AG10803 (cell line): ENCODE results near the gene SNX22.

Experiments used
- DNase-seq: peaks from one replicate; pipeline ENCODE4 v3.0.0; 2010; ENCODE audit warnings: low read depth
- H3K4me3 ChIP-seq: 2 replicates; pipeline ENCODE4 v1.5.1; 2011; ENCODE audit warnings: mild to moderate bottlenecking, low read length, control low read depth
- CTCF ChIP-seq: conservative IDR thresholded peaks from 2 replicates; pipeline ENCODE4 v1.5.1; 2011; ENCODE audit warnings: mild to moderate bottlenecking, low read length, control low read depth, inconsistent platforms

SNX22 gene

DNA sequence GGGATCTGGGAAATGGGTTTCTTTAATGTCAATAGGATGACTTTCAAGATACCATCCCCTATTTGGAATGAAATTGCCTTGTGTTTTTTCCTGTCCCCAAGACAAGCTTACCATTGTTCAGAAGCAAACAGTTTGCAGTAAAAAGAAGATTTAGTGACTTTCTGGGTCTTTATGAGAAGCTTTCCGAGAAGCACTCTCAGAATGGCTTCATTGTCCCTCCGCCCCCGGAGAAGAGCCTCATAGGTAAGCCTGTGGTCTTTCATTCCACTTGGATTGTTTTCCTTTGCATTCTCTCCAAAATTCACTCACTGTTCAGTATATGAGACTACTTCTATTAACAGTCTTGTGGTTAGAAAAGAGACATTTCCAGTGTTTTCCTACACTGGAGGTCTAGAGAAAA is 25.6 kb upstream of the SNX22 start:
- no peak for DNase-seq
- no peak overlapping the region for H3K4me3 ChIP-seq
- no peak for TF ChIP-seq CTCF

DNA sequence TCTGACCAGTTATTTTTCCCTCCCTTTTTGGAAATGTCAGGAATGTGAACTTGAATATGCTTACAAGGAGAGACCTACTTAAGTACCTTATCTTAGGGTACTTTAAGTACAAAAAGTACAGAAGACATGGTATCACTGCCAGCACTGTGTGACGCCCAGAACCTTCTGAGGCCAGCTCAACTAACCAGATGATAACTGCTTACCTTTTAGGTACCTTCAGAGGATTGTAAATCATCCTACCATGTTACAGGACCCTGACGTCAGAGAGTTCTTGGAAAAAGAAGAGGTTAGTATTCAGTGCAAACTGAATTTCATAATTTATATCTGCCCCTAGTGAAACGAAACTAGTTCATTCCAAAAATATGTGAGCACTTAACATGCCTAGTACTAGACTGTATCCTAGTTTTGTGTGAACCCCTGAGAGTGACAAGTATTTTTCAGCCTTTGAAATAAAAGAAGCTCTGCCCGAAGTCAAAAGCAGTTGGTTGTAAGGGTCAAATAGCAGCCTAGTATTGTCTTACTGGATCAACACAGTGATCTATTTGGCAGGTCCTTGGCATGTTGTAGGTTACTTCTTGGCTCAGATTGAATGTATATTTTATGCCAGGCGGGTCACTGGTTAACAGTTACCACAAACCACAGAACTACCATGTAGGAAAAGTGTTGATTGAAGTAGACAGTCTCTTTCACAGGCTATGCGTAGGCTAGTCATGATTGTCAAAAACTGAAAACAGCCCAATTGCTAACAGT is 23.8 kb upstream of the SNX22 start:
- no peak overlapping the region for H3K4me3 ChIP-seq
- no peak for TF ChIP-seq CTCF
- DNase-seq: no peak

- H3K4me3 ChIP-seq: no peak overlapping the region
- no peak for DNase-seq
- TF ChIP-seq CTCF: no peak
Measured at GRCh38 chr15:64130159-64130558, 21.4 kb upstream of the SNX22 start.

GRCh38 chr15:64131547-64131946 is 20.0 kb upstream of the SNX22 start:
- H3K4me3 ChIP-seq: no peak overlapping the region
- no peak for DNase-seq
- TF ChIP-seq CTCF: no peak

- DNase-seq: no peak
- no peak for TF ChIP-seq CTCF
- H3K4me3 ChIP-seq: no peak overlapping the region
Measured at GRCh38 chr15:64132217-64132616, 19.3 kb upstream of the SNX22 start.

DNA sequence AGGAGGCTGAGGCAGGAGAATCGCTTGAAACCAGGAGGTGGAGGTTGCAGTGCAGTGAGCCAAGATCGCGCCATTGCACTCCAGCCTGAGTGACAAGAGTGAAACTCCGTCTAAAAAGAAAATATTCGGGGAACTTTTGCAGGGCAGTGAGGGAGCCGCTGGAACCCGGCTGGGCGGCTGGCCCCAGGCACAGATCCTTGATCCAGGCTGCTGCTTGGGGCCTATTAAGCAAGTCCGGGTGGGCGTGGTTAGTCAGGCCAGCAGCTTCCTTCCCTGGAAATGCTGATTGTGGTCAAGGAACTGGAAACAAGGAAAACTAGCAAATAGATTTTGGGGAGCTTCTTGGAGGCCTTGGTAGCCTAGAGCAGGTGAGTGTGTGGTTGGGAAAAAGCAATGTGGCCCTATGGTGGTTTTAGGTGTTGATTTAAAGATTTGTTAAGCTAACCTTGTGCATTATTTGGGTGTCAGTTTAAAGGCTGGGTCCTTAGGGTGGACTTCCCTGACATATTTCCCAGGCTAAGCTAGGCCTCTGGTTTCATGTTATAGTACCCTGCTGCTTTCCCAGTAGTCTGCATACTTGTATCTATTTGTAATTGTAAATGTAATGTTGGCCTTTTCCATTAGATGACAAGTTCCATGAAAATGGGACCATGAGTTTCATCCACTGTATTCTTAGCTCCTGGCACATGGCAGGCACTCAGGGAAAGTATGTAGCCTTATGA is 17.7 kb upstream of the SNX22 start:
- no peak for TF ChIP-seq CTCF
- DNase-seq: no peak
- H3K4me3 ChIP-seq: no peak overlapping the region

DNA sequence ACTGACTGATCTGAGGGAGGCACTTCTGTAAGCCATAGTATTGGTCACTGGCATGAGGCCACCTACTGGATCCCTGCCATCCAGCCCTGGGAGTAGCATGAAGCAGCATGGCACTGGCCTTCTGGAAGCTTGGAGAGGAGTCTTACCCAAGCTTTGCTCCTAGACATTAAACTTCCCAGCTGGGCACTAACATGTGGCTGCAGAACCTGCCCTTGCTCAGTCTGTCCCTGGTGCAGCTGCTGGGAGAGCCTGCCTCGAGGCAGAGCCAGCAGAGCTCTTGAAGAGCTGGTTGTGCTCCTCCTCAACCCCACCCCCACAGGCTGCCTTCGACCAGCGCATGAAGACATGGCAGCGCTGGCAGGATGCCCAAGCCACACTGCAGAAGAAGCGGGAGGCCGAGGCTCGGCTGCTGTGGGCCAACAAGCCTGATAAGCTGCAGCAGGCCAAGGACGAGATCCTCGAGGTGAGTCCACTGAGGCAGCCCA is 17.1 kb upstream of the SNX22 start:
- H3K4me3 ChIP-seq: no peak overlapping the region
- peak; percentile 39 for DNase-seq
- no peak for TF ChIP-seq CTCF
